Measurements from ENCODE around the gene ZNF202.
"Not testable (repeated sequence)": the region's sequence is repeated elsewhere in the genome, so short reads cannot be mapped to it uniquely, and the experiment has no call there.

ZNF202 gene

GRCh38 chr11:123754101-123754568 lies 12.7 kb upstream of the ZNF202 start, which contains the start of gene OR6X1:
Gene OR6X1 (minus strand): TSS chr11:123754518. CDS start chr11:123754518, 0 bp downstream.
- Histone ChIP-seq H2AFZ (ENCODE audit: low read length) (peak within 1 kb of the TSS; percentile 68; the same call in 1 of the 2 replicates), H4K20me1 (ENCODE audit: insufficient read depth, low read length, poor library complexity, severe bottlenecking) (no peaks in the 10 kb centered on the region), H3K4me3 (ENCODE audit: low read length, poor library complexity, severe bottlenecking) (no peak within 1 kb of the TSS), H3K4me1 (ENCODE audit: insufficient read depth, low read length, poor library complexity, severe bottlenecking) (no peaks in the 10 kb centered on the region), H3K9ac (ENCODE audit: low read depth, low read length, poor library complexity, severe bottlenecking) (no peak within 1 kb of the TSS), H3K36me3 (ENCODE audit: insufficient read depth, low read length) (no peaks in the 10 kb centered on the region), H3K4me2 (ENCODE audit: low read depth, low read length, poor library complexity, severe bottlenecking) (no peak within 1 kb of the TSS), H3K9me2 (replicated peaks; ENCODE audit: low read depth, low read length) (no peaks in the 10 kb centered on the region), H3F3A (ENCODE audit: low read depth) (no peaks in the 10 kb centered on the region), H3K79me2 (ENCODE audit: insufficient read depth, low read length) (no peaks in the 10 kb centered on the region), H3K9me3 (ENCODE audit: insufficient read depth, low read depth, low read length) (no peaks in the 10 kb centered on the region), H3K27me3 (ENCODE audit: insufficient read depth, low read length, poor library complexity, severe bottlenecking) (no peaks in the 10 kb centered on the region)
- TF ChIP-seq EZH2phosphoT487 (IDR thresholded peaks at IDR 0.05; ENCODE audit: borderline replicate concordance) (no peak), CTCF (conservative IDR thresholded peaks at IDR 0.05; ENCODE audit: low read length) (no peak)

- H3K9me2 ChIP-seq (replicated peaks; ENCODE audit: low read depth, low read length), result no peaks in the 10 kb centered on the region
- H3K36me3 ChIP-seq (ENCODE audit: insufficient read depth, low read length), result no peaks in the 10 kb centered on the region
- TF ChIP-seq CTCF (conservative IDR thresholded peaks at IDR 0.05; ENCODE audit: low read length) (no peak), EZH2phosphoT487 (IDR thresholded peaks at IDR 0.05; ENCODE audit: borderline replicate concordance) (no peak)
- H3K9me3 ChIP-seq (ENCODE audit: insufficient read depth, low read depth, low read length), result no peaks in the 10 kb centered on the region
- H3K9ac ChIP-seq (ENCODE audit: low read depth, low read length, poor library complexity, severe bottlenecking), result no peak overlapping the region
- H3K4me2 ChIP-seq (ENCODE audit: low read depth, low read length, poor library complexity, severe bottlenecking), result no peak overlapping the region
- H3K4me1 ChIP-seq (ENCODE audit: insufficient read depth, low read length, poor library complexity, severe bottlenecking), result no peaks in the 10 kb centered on the region
- H2AFZ ChIP-seq (ENCODE audit: low read length), result peak overlapping the region; percentile 68; the same call in 1 of the 2 replicates
- H4K20me1 ChIP-seq (ENCODE audit: insufficient read depth, low read length, poor library complexity, severe bottlenecking), result no peaks in the 10 kb centered on the region
- H3K27me3 ChIP-seq (ENCODE audit: insufficient read depth, low read length, poor library complexity, severe bottlenecking), result no peaks in the 10 kb centered on the region
- no peaks in the 10 kb centered on the region for H3K79me2 ChIP-seq (ENCODE audit: insufficient read depth, low read length)
- H3F3A ChIP-seq (ENCODE audit: low read depth), result no peaks in the 10 kb centered on the region
- H3K4me3 ChIP-seq (ENCODE audit: low read length, poor library complexity, severe bottlenecking), result no peak overlapping the region
Measured at GRCh38 chr11:123753110-123753509, 11.7 kb upstream of the ZNF202 start.

- no peaks in the 10 kb centered on the region for H3K79me2 ChIP-seq (ENCODE audit: insufficient read depth, low read length)
- no peaks in the 10 kb centered on the region for H3K9me2 ChIP-seq (replicated peaks; ENCODE audit: low read depth, low read length)
- no peaks in the 10 kb centered on the region for H3K9me3 ChIP-seq (ENCODE audit: insufficient read depth, low read depth, low read length)
- H3K4me2 ChIP-seq (ENCODE audit: low read depth, low read length, poor library complexity, severe bottlenecking), result no peak overlapping the region
- H3K4me3 ChIP-seq (ENCODE audit: low read length, poor library complexity, severe bottlenecking), result no peak overlapping the region
- no peak overlapping the region for H3K9ac ChIP-seq (ENCODE audit: low read depth, low read length, poor library complexity, severe bottlenecking)
- TF ChIP-seq EZH2phosphoT487 (IDR thresholded peaks at IDR 0.05; ENCODE audit: borderline replicate concordance) (no peak), CTCF (conservative IDR thresholded peaks at IDR 0.05; ENCODE audit: low read length) (no peak)
- no peaks in the 10 kb centered on the region for H3K4me1 ChIP-seq (ENCODE audit: insufficient read depth, low read length, poor library complexity, severe bottlenecking)
- no peaks in the 10 kb centered on the region for H4K20me1 ChIP-seq (ENCODE audit: insufficient read depth, low read length, poor library complexity, severe bottlenecking)
- no peaks in the 10 kb centered on the region for H3F3A ChIP-seq (ENCODE audit: low read depth)
- H3K36me3 ChIP-seq (ENCODE audit: insufficient read depth, low read length), result no peaks in the 10 kb centered on the region
- no peak overlapping the region for H2AFZ ChIP-seq (ENCODE audit: low read length)
- no peaks in the 10 kb centered on the region for H3K27me3 ChIP-seq (ENCODE audit: insufficient read depth, low read length, poor library complexity, severe bottlenecking)
Measured at GRCh38 chr11:123751781-123752180, 10.3 kb upstream of the ZNF202 start.

- not testable (repeated sequence) for H3K36me3 ChIP-seq (ENCODE audit: insufficient read depth, low read length); H3F3A ChIP-seq (ENCODE audit: low read depth); H3K9me3 ChIP-seq (ENCODE audit: insufficient read depth, low read depth, low read length); H2AFZ ChIP-seq (ENCODE audit: low read length); H3K4me3 ChIP-seq (ENCODE audit: low read length, poor library complexity, severe bottlenecking); H3K9ac ChIP-seq (ENCODE audit: low read depth, low read length, poor library complexity, severe bottlenecking); H3K9me2 ChIP-seq (replicated peaks; ENCODE audit: low read depth, low read length); H3K4me2 ChIP-seq (ENCODE audit: low read depth, low read length, poor library complexity, severe bottlenecking); H3K79me2 ChIP-seq (ENCODE audit: insufficient read depth, low read length); H4K20me1 ChIP-seq (ENCODE audit: insufficient read depth, low read length, poor library complexity, severe bottlenecking); H3K4me1 ChIP-seq (ENCODE audit: insufficient read depth, low read length, poor library complexity, severe bottlenecking); H3K27me3 ChIP-seq (ENCODE audit: insufficient read depth, low read length, poor library complexity, severe bottlenecking)
Measured at GRCh38 chr11:123748349-123748748, 6.9 kb upstream of the ZNF202 start.
